Measurements from ENCODE around the gene PSAPL1. TPM values are rescaled to one million over a fixed set of nuclear protein-coding genes. Genes with fewer than 3 reads are reported as not detected.

Gene PSAPL1
- total RNA-seq, 1 experiment from 2014 or later = not detected

- intact Hi-C loops (cut with micrococcal nuclease) = no loop called here
- H3K4me1 Mint-ChIP-seq (ENCODE audit: insufficient read depth, unreplicated experiment) = no peaks in the 10 kb centered on the region
- H3K4me3 Mint-ChIP-seq (ENCODE audit: unreplicated experiment) = no peak overlapping the region
- no peaks in the 10 kb centered on the region for H3K36me3 Mint-ChIP-seq (ENCODE audit: insufficient read depth, unreplicated experiment)
- DNase-seq (ENCODE audit: unreplicated experiment) = no peak
- no TSS peak for BruUV-seq (replicated peaks)
- H3K27ac Mint-ChIP-seq (ENCODE audit: low read depth, unreplicated experiment) = no peak overlapping the region
- CTCF ChIA-PET = no interaction called here
- POLR2A ChIA-PET = no interaction called here
- no peak for TF ChIP-seq CTCF (IDR thresholded peaks at IDR 0.05; ENCODE audit: unreplicated experiment)
- H3K27me3 Mint-ChIP-seq (ENCODE audit: insufficient read depth, unreplicated experiment) = peaks cover 27% of the 10 kb centered on the region
- H3K9me3 Mint-ChIP-seq (ENCODE audit: unreplicated experiment) = no peaks in the 10 kb centered on the region
Observed at GRCh38 chr4:7414046-7414445, 20.7 kb downstream of the PSAPL1 start.

DNA sequence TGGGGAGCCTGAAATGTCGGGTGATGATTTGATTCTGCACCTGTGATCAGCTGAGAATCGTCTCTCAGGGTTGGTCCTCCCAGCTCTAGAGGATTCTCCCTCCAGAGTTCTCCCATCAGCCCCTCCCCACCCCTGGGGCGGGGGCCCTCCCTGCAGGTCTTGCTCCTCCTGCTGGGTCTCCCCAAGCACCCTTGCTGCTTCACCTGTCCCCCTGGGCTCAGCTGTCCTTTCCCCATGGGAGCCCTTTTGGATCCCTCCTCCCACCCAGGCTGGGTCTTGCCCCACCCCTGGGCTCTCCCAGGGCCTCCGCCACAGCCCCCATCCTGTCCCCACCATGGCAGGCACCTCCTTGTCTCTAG, 22.2 kb downstream of the PSAPL1 start:
- no peaks in the 10 kb centered on the region for H3K36me3 Mint-ChIP-seq (ENCODE audit: insufficient read depth, unreplicated experiment)
- DNase-seq (ENCODE audit: unreplicated experiment) = no peak
- intact Hi-C loops (cut with micrococcal nuclease) = no loop called here
- H3K27ac Mint-ChIP-seq (ENCODE audit: low read depth, unreplicated experiment) = no peak overlapping the region
- ChIA-PET POLR2A (no interaction called here), CTCF (interaction anchor here (1.1 kb wide), 1 partner anchor 15 kb away, joined by 3 read pairs; no protein-coding TSS in a partner anchor)
- H3K4me1 Mint-ChIP-seq (ENCODE audit: insufficient read depth, unreplicated experiment) = no peaks in the 10 kb centered on the region
- no peak overlapping the region for H3K4me3 Mint-ChIP-seq (ENCODE audit: unreplicated experiment)
- peaks cover 37% of the 10 kb centered on the region for H3K27me3 Mint-ChIP-seq (ENCODE audit: insufficient read depth, unreplicated experiment)
- no TSS peak for BruUV-seq (replicated peaks)
- TF ChIP-seq CTCF (IDR thresholded peaks at IDR 0.05; ENCODE audit: unreplicated experiment) = no peak
- H3K9me3 Mint-ChIP-seq (ENCODE audit: unreplicated experiment) = no peaks in the 10 kb centered on the region

DNA sequence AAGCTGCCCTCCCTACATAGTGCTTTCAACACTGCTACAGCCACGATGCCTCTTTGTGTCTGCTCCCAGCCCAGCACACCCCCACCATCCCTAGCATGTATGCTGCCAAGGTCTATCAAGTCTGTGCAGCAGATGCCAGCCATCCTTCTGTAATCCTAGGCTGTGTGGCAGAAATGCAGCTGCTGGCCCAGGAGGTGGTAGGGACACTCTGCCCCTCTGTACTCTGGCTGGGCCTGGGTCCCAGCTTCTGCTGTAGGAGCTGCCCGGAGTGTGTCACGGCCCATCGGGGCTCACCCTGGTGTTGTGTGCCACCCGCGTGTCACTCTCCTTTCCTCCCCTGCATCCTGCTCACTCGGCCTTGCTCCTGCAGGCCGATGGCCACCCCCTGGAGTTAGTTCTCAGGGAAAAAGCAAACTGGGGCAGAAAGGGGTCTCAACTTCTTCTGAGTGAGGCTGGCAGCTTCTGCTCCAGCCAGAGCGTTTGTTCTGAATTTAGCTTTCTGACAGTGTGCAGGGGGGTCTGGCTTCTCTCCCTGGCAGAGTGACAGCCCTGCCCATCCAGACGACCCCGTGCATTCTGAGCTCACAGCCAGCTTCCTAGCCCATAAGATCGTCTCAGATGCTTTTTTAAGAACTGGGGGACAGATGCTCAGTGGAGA, 22.7 kb downstream of the PSAPL1 start:
- BruUV-seq (replicated peaks) = no TSS peak

DNA sequence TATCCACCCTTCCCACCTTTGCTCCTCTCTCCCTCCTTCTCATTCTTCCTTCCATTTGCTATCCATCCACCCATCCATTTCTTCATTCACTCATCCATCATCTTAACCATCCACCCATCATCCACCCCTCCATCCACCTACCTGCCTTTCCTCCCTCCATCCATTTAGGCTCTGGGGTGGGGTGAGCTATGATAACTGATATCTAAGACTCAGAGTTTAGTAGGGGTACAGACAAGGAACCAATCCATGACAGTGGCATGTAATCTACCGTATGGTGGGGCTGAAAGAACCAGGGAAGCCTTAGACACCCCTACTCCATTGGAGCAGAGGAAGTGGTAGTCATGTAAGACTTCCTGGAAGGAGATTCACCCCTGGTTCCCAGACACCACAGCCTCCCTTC, 23.2 kb downstream of the PSAPL1 start:
- peaks cover 8% of the 10 kb centered on the region for H3K9me3 Mint-ChIP-seq (ENCODE audit: unreplicated experiment)
- H3K27ac Mint-ChIP-seq (ENCODE audit: low read depth, unreplicated experiment) = no peak overlapping the region
- no peaks in the 10 kb centered on the region for H3K4me1 Mint-ChIP-seq (ENCODE audit: insufficient read depth, unreplicated experiment)
- no peak overlapping the region for H3K4me3 Mint-ChIP-seq (ENCODE audit: unreplicated experiment)
- no peaks in the 10 kb centered on the region for H3K36me3 Mint-ChIP-seq (ENCODE audit: insufficient read depth, unreplicated experiment)
- TF ChIP-seq CTCF (IDR thresholded peaks at IDR 0.05; ENCODE audit: unreplicated experiment) = no peak
- no peak for DNase-seq (ENCODE audit: unreplicated experiment)
- POLR2A ChIA-PET = interaction anchor here (0.7 kb wide), 1 partner anchor 8 kb away, joined by 3 read pairs; no protein-coding TSS in a partner anchor
- BruUV-seq (replicated peaks) = no TSS peak
- CTCF ChIA-PET = interaction anchor here (1.1 kb wide), 1 partner anchor 14 kb away, joined by 3 read pairs; no protein-coding TSS in a partner anchor
- peaks cover 37% of the 10 kb centered on the region for H3K27me3 Mint-ChIP-seq (ENCODE audit: insufficient read depth, unreplicated experiment)
- intact Hi-C loops (cut with micrococcal nuclease) = no loop called here

More for the DNA sequence above, 22.7 kb downstream of the PSAPL1 start:
- no peak overlapping the region for H3K27ac Mint-ChIP-seq (ENCODE audit: low read depth, unreplicated experiment)
- DNase-seq (ENCODE audit: unreplicated experiment) = no peak
- no peak for TF ChIP-seq CTCF (IDR thresholded peaks at IDR 0.05; ENCODE audit: unreplicated experiment)
- intact Hi-C loops (cut with micrococcal nuclease) = no loop called here
- CTCF ChIA-PET = interaction anchor here (1.1 kb wide), 1 partner anchor 15 kb away, joined by 3 read pairs; no protein-coding TSS in a partner anchor
- no peaks in the 10 kb centered on the region for H3K4me1 Mint-ChIP-seq (ENCODE audit: insufficient read depth, unreplicated experiment)
- no peaks in the 10 kb centered on the region for H3K36me3 Mint-ChIP-seq (ENCODE audit: insufficient read depth, unreplicated experiment)
- POLR2A ChIA-PET = no interaction called here
- peaks cover 2% of the 10 kb centered on the region for H3K9me3 Mint-ChIP-seq (ENCODE audit: unreplicated experiment)
- peaks cover 37% of the 10 kb centered on the region for H3K27me3 Mint-ChIP-seq (ENCODE audit: insufficient read depth, unreplicated experiment)
- no peak overlapping the region for H3K4me3 Mint-ChIP-seq (ENCODE audit: unreplicated experiment)
